ENCODE data around the gene CDH11. TPM values are rescaled to one million over a fixed set of nuclear protein-coding genes. Genes with fewer than 3 reads are reported as not detected.

The CDH11 gene
- total RNA-seq, 1 experiment from 2014 or later, result 297 TPM

- Histone ChIP-seq H3K9me3 (ENCODE audit: low read depth, low read length, poor library complexity, severe bottlenecking) (no peaks in the 10 kb centered on the region), H3K4me3 (ENCODE audit: low read depth, low read length, poor library complexity, severe bottlenecking) (no peak overlapping the region), H3K27me3 (replicated peaks; ENCODE audit: insufficient read depth, low read depth, low read length, poor library complexity) (no peaks in the 10 kb centered on the region), H3K4me1 (ENCODE audit: insufficient read depth, low read length, poor library complexity, severe bottlenecking) (peaks cover 20% of the 10 kb centered on the region), H3K27ac (ENCODE audit: low read depth, low read length, poor library complexity, severe bottlenecking) (no peak overlapping the region), H3K36me3 (ENCODE audit: insufficient read depth, low read length, poor library complexity, severe bottlenecking) (peaks cover 71% of the 10 kb centered on the region)
- TF ChIP-seq EZH2 (IDR thresholded peaks at IDR 0.05; ENCODE audit: borderline replicate concordance, low read depth, low read length, poor library complexity, severe bottlenecking) (no peak), CTCF (conservative IDR thresholded peaks at IDR 0.05; ENCODE audit: low read depth, low read length) (no peak)
- peak; percentile 74 for DNase-seq (ENCODE audit: low spot score)
- ChIA-PET CTCF (no interaction called here), POLR2A (ENCODE audit: low non-redundant PET) (no interaction called here)
- intact Hi-C loops (cut with micrococcal nuclease; ENCODE audit: unreplicated experiment), result no loop called here
- BruUV-seq (replicated peaks), result no TSS peak
Measured at GRCh38 chr16:65002265-65002664, 119.6 kb downstream of the CDH11 start.

DNA sequence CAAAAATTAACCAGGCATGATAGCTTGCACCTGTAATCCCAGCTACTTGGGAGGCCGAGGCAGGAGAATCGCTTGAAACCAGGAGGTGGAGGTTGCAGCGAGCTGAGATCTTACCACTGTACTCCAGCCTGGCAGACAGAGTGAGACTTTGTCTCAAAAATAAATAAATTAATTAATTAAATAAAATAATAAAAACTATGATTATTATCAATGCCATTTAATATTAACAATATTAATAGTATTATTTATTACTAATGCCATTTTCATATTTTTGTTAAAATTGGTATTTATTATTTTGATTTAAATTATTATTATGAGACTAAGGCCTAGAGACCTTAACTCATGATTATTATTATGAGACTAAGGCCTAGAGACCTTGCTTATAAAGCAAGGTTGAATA is 121.2 kb downstream of the CDH11 start:
- H3K9me3 ChIP-seq (ENCODE audit: low read depth, low read length, poor library complexity, severe bottlenecking), result no peaks in the 10 kb centered on the region
- peaks cover 68% of the 10 kb centered on the region for H3K36me3 ChIP-seq (ENCODE audit: insufficient read depth, low read length, poor library complexity, severe bottlenecking)
- H3K4me1 ChIP-seq (ENCODE audit: insufficient read depth, low read length, poor library complexity, severe bottlenecking), result peaks cover 20% of the 10 kb centered on the region
- no peak overlapping the region for H3K27ac ChIP-seq (ENCODE audit: low read depth, low read length, poor library complexity, severe bottlenecking)
- H3K27me3 ChIP-seq (replicated peaks; ENCODE audit: insufficient read depth, low read depth, low read length, poor library complexity), result no peaks in the 10 kb centered on the region
- H3K4me3 ChIP-seq (ENCODE audit: low read depth, low read length, poor library complexity, severe bottlenecking), result no peak overlapping the region
- POLR2A ChIA-PET (ENCODE audit: low non-redundant PET), result no interaction called here
- TF ChIP-seq EZH2 (IDR thresholded peaks at IDR 0.05; ENCODE audit: borderline replicate concordance, low read depth, low read length, poor library complexity, severe bottlenecking) (no peak), CTCF (conservative IDR thresholded peaks at IDR 0.05; ENCODE audit: low read depth, low read length) (no peak)
- CTCF ChIA-PET, result no interaction called here
- intact Hi-C loops (cut with micrococcal nuclease; ENCODE audit: unreplicated experiment), result no loop called here
- no peak for DNase-seq (ENCODE audit: low spot score)
- BruUV-seq (replicated peaks), result no TSS peak

DNA sequence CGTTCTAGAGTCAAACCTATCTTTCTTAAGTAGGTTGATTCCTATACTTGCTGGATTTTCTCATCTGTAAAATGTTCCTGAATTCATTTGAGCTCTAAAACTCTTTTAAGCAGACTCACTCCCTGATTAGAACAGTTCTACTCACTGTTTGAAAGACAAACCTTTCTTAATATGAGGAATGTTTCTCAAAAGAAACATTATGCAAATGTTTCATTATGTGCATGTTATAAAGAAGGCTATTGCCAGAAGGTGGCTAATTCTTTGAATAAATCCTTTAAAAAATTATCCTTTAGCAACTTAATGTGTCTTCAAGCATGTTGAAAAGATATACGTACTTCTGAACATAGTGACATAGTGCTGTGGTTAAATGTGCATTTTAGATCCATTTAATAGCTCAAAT is 124.1 kb downstream of the CDH11 start:
- Histone ChIP-seq H3K27me3 (replicated peaks; ENCODE audit: insufficient read depth, low read depth, low read length, poor library complexity) (no peaks in the 10 kb centered on the region), H3K27ac (ENCODE audit: low read depth, low read length, poor library complexity, severe bottlenecking) (peak overlapping the region; percentile 22), H3K4me3 (ENCODE audit: low read depth, low read length, poor library complexity, severe bottlenecking) (no peak overlapping the region), H3K4me1 (ENCODE audit: insufficient read depth, low read length, poor library complexity, severe bottlenecking) (peaks cover 37% of the 10 kb centered on the region), H3K9me3 (ENCODE audit: low read depth, low read length, poor library complexity, severe bottlenecking) (no peaks in the 10 kb centered on the region), H3K36me3 (ENCODE audit: insufficient read depth, low read length, poor library complexity, severe bottlenecking) (peaks cover 61% of the 10 kb centered on the region)
- intact Hi-C loops (cut with micrococcal nuclease; ENCODE audit: unreplicated experiment), result no loop called here
- CTCF ChIA-PET, result no interaction called here
- no peak for DNase-seq (ENCODE audit: low spot score)
- POLR2A ChIA-PET (ENCODE audit: low non-redundant PET), result no interaction called here
- BruUV-seq (replicated peaks), result no TSS peak
- TF ChIP-seq EZH2 (IDR thresholded peaks at IDR 0.05; ENCODE audit: borderline replicate concordance, low read depth, low read length, poor library complexity, severe bottlenecking) (no peak), CTCF (conservative IDR thresholded peaks at IDR 0.05; ENCODE audit: low read depth, low read length) (no peak)
